SK-N-SH treated with all-trans-retinoic acid at 6 μM for 48 hours (cell line): ENCODE results near the gene CSRP2.

Experiments
- ESRRG ChIP-seq: fragments of 250-450 bp; sonication (Bioruptor Pico); IDR thresholded peaks from 2 replicates; pipeline ENCODE4 v1.6.1; 2021; ENCODE audit warnings: mild to moderate bottlenecking
- OSR1 ChIP-seq: fragments of 250-450 bp; sonication (Bioruptor Pico); IDR thresholded peaks from 2 replicates; pipeline ENCODE4 v1.8.0; 2022; ENCODE audit warnings: moderate library complexity, mild to moderate bottlenecking, inconsistent platforms
- RARB ChIP-seq: fragments of 250-450 bp; sonication (Bioruptor Pico); IDR thresholded peaks from 2 replicates; pipeline ENCODE4 v1.8.0; 2021; ENCODE audit warnings: mild to moderate bottlenecking, moderate library complexity
- TOX ChIP-seq: fragments of 250-450 bp; sonication (Bioruptor Pico); IDR thresholded peaks from 2 replicates; pipeline ENCODE4 v1.8.0; 2021; ENCODE audit warnings: mild to moderate bottlenecking, moderate library complexity, borderline replicate concordance
- ZFP3 ChIP-seq: fragments of 250-450 bp; sonication (Bioruptor Pico); IDR thresholded peaks from 2 replicates; pipeline ENCODE4 v1.5.0; 2020; ENCODE audit warnings: mild to moderate bottlenecking, moderate library complexity
- ZNF70 ChIP-seq: fragments of 450-650 bp; formaldehyde crosslinking; IDR thresholded peaks from 2 replicates; pipeline ENCODE4 v1.5.0; 2020; ENCODE audit warnings: mild to moderate bottlenecking, moderate library complexity
- TF ChIP-seq, protein P1 (sequence below): fragments of 250-450 bp; sonication (Bioruptor Pico); IDR thresholded peaks from 2 replicates; pipeline ENCODE4 v1.8.0; 2020; ENCODE audit warnings: mild to moderate bottlenecking, moderate library complexity, borderline replicate concordance
- TF ChIP-seq, protein P2 (sequence below): fragments of 250-450 bp; sonication (Bioruptor Pico); IDR thresholded peaks from 2 replicates; pipeline ENCODE4 v1.5.1; 2020; ENCODE audit warnings: low read depth, mild to moderate bottlenecking, moderate library complexity

DNA sequence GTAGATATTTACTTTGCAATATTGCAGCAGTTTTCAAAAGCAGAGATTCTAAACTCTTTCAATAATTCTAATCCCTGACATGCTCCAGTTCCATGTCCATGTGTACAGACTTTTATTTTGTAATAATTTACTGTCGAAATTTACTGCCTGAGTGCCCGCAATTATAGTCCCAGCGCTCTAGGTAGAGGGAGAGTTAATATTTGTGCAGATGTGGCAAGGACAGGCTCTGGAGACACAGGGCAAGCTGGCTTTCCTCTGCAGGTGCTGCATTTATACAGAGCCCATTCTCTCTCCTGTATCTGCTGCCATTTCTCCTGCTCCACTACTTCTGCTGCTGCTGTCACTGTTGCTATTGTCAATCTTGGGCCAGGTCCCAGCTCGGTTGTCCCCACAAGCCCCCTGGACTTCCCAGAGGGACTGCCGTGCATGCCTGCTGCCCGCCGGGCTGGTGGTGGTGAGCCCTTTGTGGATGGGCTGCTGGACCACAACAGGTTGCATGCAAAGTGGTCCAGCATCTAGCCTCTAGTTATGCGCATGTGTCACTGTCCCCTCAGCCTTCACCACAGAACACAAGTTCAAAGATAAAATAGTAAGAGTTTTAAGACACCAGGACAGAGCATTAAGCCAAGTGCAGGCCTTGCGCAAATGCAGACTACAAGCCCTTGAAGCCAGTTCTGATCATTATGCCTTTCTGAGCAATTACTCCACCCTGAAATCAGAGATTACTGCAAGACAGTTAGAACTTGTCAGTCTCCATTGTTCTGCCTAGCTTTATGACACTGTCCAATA lies 40.8 kb upstream of the CSRP2 start:
- TF ChIP-seq OSR1 (CRISPR knock-in tag) (no peak), RARB (no peak), ZFP3 (CRISPR knock-in tag) (no peak), ESRRG (no peak), TOX (CRISPR knock-in tag) (no peak), ZNF70 (CRISPR knock-in tag) (no peak)
- TF ChIP-seq, protein P1, sequence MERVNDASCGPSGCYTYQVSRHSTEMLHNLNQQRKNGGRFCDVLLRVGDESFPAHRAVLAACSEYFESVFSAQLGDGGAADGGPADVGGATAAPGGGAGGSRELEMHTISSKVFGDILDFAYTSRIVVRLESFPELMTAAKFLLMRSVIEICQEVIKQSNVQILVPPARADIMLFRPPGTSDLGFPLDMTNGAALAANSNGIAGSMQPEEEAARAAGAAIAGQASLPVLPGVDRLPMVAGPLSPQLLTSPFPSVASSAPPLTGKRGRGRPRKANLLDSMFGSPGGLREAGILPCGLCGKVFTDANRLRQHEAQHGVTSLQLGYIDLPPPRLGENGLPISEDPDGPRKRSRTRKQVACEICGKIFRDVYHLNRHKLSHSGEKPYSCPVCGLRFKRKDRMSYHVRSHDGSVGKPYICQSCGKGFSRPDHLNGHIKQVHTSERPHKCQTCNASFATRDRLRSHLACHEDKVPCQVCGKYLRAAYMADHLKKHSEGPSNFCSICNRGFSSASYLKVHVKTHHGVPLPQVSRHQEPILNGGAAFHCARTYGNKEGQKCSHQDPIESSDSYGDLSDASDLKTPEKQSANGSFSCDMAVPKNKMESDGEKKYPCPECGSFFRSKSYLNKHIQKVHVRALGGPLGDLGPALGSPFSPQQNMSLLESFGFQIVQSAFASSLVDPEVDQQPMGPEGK (CRISPR knock-in tag), result no peak
- TF ChIP-seq, protein P2, sequence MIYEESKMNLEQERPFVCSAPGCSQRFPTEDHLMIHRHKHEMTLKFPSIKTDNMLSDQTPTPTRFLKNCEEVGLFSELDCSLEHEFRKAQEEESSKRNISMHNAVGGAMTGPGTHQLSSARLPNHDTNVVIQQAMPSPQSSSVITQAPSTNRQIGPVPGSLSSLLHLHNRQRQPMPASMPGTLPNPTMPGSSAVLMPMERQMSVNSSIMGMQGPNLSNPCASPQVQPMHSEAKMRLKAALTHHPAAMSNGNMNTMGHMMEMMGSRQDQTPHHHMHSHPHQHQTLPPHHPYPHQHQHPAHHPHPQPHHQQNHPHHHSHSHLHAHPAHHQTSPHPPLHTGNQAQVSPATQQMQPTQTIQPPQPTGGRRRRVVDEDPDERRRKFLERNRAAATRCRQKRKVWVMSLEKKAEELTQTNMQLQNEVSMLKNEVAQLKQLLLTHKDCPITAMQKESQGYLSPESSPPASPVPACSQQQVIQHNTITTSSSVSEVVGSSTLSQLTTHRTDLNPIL (CRISPR knock-in tag), result no peak
